Measurements from ENCODE around the gene LIMA1.

LIMA1 gene

DNA sequence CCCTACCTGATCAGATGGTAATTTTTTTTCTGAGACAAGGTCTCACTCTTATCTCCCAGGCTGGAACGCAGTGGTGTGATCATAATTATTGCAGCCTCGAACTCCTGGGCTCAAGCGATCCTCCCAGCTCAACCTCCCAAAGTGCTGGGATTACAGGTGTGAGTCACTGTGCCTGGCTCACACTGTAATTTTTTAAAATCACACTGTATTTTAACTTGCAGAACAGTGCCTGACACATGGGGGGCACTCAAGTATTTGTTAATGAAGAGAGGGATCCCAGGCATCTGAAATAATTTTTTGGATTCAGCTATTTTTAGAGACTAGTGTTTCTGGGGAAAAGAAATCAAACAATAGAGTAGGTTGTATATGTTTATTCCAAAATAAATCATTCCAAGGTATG is 21.7 kb downstream of the LIMA1 start:
- H3K79me2 ChIP-seq (ENCODE audit: control insufficient read depth, low read length): no peaks in the 10 kb centered on the region
- H3K36me3 ChIP-seq (ENCODE audit: control insufficient read depth, low read length): no peaks in the 10 kb centered on the region
- H3K27ac ChIP-seq (ENCODE audit: low read depth, low read length): no peak overlapping the region
- TF ChIP-seq EZH2phosphoT487 (IDR thresholded peaks at IDR 0.05; ENCODE audit: borderline replicate concordance, low read length): no peak
- TF ChIP-seq, protein P1, sequence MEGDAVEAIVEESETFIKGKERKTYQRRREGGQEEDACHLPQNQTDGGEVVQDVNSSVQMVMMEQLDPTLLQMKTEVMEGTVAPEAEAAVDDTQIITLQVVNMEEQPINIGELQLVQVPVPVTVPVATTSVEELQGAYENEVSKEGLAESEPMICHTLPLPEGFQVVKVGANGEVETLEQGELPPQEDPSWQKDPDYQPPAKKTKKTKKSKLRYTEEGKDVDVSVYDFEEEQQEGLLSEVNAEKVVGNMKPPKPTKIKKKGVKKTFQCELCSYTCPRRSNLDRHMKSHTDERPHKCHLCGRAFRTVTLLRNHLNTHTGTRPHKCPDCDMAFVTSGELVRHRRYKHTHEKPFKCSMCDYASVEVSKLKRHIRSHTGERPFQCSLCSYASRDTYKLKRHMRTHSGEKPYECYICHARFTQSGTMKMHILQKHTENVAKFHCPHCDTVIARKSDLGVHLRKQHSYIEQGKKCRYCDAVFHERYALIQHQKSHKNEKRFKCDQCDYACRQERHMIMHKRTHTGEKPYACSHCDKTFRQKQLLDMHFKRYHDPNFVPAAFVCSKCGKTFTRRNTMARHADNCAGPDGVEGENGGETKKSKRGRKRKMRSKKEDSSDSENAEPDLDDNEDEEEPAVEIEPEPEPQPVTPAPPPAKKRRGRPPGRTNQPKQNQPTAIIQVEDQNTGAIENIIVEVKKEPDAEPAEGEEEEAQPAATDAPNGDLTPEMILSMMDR (IDR thresholded peaks at IDR 0.05; ENCODE audit: low read depth, low read length, poor library complexity, severe bottlenecking): no peak
- H3K4me3 ChIP-seq (ENCODE audit: low read length): no peak overlapping the region
- H3K9me3 ChIP-seq (ENCODE audit: control insufficient read depth, insufficient read depth, low read length): no peaks in the 10 kb centered on the region
- peaks cover 12% of the 10 kb centered on the region for H3K4me1 ChIP-seq (ENCODE audit: control insufficient read depth, low read length)
- no peaks in the 10 kb centered on the region for H3K9me2 ChIP-seq (replicated peaks; ENCODE audit: control insufficient read depth, low read length)
- no peaks in the 10 kb centered on the region for H3F3A ChIP-seq (ENCODE audit: control insufficient read depth, insufficient read depth)
- H3K4me2 ChIP-seq (ENCODE audit: low read length): no peak overlapping the region
- H4K20me1 ChIP-seq (ENCODE audit: control insufficient read depth, insufficient read depth, low read depth, low read length): no peaks in the 10 kb centered on the region
- H3K27me3 ChIP-seq (ENCODE audit: control insufficient read depth, low read length): 0 out of 2 replicates have a peak, but pooled peaks cover 2% of the 10 kb centered on the region

DNA sequence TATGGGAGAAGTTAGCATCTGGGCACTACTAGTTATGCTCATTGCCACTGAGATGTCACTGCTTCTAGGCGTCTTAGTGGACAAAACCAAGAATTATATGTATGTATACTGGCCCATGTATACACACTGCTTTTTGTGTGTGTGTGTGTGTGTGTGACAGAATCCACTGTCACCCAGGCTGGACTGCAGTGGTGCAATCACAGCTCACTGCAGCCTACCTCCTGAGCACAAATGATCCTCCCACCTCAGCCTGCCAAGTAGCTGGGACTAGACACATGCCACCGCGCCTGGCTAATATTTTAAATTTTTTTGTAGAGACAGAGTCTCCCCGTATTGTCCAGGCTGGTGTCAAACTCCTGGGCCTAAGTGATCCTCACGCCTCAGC is 25.2 kb downstream of the LIMA1 start:
- Histone ChIP-seq H3K27ac (ENCODE audit: low read depth, low read length) (no peak overlapping the region), H3K4me2 (ENCODE audit: low read length) (no peak overlapping the region), H3K79me2 (ENCODE audit: control insufficient read depth, low read length) (no peaks in the 10 kb centered on the region), H3K36me3 (ENCODE audit: control insufficient read depth, low read length) (no peaks in the 10 kb centered on the region), H3K4me3 (ENCODE audit: low read length) (no peak overlapping the region), H3K4me1 (ENCODE audit: control insufficient read depth, low read length) (peaks cover 22% of the 10 kb centered on the region), H3K9me3 (ENCODE audit: control insufficient read depth, insufficient read depth, low read length) (no peaks in the 10 kb centered on the region), H3K9me2 (replicated peaks; ENCODE audit: control insufficient read depth, low read length) (no peaks in the 10 kb centered on the region), H4K20me1 (ENCODE audit: control insufficient read depth, insufficient read depth, low read depth, low read length) (no peaks in the 10 kb centered on the region), H3F3A (ENCODE audit: control insufficient read depth, insufficient read depth) (no peaks in the 10 kb centered on the region), H3K27me3 (ENCODE audit: control insufficient read depth, low read length) (no peaks in the 10 kb centered on the region)
- TF ChIP-seq EZH2phosphoT487 (IDR thresholded peaks at IDR 0.05; ENCODE audit: borderline replicate concordance, low read length): no peak
- TF ChIP-seq, protein P1 (IDR thresholded peaks at IDR 0.05; ENCODE audit: low read depth, low read length, poor library complexity, severe bottlenecking): no peak

DNA sequence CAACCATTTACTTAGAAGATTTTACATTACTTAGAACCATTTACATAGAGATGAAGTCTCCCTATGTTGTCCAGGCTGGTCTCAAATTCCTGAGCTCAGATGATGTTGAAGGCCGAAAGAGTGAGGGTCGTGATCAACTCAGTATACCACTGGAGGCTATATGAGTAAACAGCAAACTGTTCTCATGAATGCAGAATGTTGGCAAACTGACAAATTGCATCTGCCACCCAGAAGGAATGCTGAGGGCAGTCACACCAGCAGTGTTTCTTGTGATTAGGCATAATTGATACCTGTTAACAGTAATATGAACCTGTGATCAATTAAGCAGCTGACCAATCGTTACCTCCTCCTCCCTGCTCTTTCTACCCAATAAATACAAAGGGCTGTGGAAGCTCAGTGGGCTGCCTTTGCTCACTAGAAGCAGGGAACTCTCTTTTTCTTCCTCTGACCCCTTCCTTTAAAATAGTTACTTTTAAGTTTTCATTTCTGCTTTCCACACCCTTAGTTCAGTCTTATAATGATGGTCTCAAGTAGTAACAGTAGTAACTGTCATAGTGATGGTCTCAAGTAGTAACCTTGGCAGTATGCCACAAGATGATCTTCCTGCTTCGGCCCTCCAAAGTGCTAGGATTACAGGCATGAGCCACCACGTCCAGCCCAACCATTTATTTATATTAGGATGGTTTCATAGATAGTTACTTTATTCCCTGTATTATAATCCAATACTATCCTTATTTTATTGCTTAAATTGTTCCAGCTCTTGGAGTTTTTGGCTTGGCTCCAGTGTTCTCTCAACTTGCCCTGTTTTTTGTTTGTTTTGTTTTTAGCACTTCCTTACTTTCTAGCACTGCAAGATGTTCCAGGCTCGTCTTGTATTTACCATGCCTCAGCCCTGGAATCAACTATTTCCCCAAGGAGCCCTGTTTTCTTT is 25.8 kb downstream of the LIMA1 start:
- TF ChIP-seq, protein P1 (IDR thresholded peaks at IDR 0.05; ENCODE audit: low read depth, low read length, poor library complexity, severe bottlenecking): no peak
- no peak for TF ChIP-seq EZH2phosphoT487 (IDR thresholded peaks at IDR 0.05; ENCODE audit: borderline replicate concordance, low read length)

More for the DNA sequence above, 25.8 kb downstream of the LIMA1 start:
- Histone ChIP-seq H3K9me3 (ENCODE audit: control insufficient read depth, insufficient read depth, low read length) (no peaks in the 10 kb centered on the region), H3F3A (ENCODE audit: control insufficient read depth, insufficient read depth) (no peaks in the 10 kb centered on the region), H3K27ac (ENCODE audit: low read depth, low read length) (no peak overlapping the region), H3K9me2 (replicated peaks; ENCODE audit: control insufficient read depth, low read length) (no peaks in the 10 kb centered on the region), H3K4me2 (ENCODE audit: low read length) (peak overlapping the region; percentile 13), H3K27me3 (ENCODE audit: control insufficient read depth, low read length) (no peaks in the 10 kb centered on the region), H3K79me2 (ENCODE audit: control insufficient read depth, low read length) (no peaks in the 10 kb centered on the region), H4K20me1 (ENCODE audit: control insufficient read depth, insufficient read depth, low read depth, low read length) (no peaks in the 10 kb centered on the region), H3K36me3 (ENCODE audit: control insufficient read depth, low read length) (no peaks in the 10 kb centered on the region), H3K4me3 (ENCODE audit: low read length) (no peak overlapping the region), H3K4me1 (ENCODE audit: control insufficient read depth, low read length) (peaks cover 22% of the 10 kb centered on the region)
